Lower leg skin (tissue), 4 donors: ENCODE data around the gene YPEL1. TPM values are rescaled to one million over a fixed set of nuclear protein-coding genes. Genes with fewer than 3 reads are reported as not detected.
"Not testable (repeated sequence)": the region's sequence is repeated elsewhere in the genome, so short reads cannot be mapped to it uniquely, and the experiment has no call there.

Experiments
- DNase-seq, 2 donors: peaks; one replicate each; pipeline ENCODE4 v3.0.0-alpha.2; 2019; ENCODE audit warnings: low spot score in 2 of 2
- H3K4me3 ChIP-seq: fragments of 200-600 bp; sonication (generic); 2 replicates; pipeline ENCODE4 v1.5.1; 2017; ENCODE audit warnings: mild to moderate bottlenecking, low read depth; ENCODE audit not compliant: poor library complexity, severe bottlenecking
- CTCF ChIP-seq, 3 donors: fragments of 450-650 bp; IDR thresholded peaks; one replicate each; pipeline ENCODE4 v1.5.1; 2016; ENCODE audit warnings: antibody characterized with exemption in 3 of 3, mild to moderate bottlenecking in 3 of 3, moderate library complexity in 2 of 3
- POLR2A ChIP-seq, 2 donors: fragments of 450-650 bp; IDR thresholded peaks; one replicate each; pipeline ENCODE4 v1.6.1; 2016 to 2017; ENCODE audit warnings: antibody characterized with exemption in 2 of 2, mild to moderate bottlenecking in 1 of 2, moderate library complexity in 1 of 2
- WGBS, 2 donors: methylation state at CpG; one replicate each; pipeline ENCODE4 v1.1.5; 2018; 5-methylcytosine and 5-hydroxymethylcytosine counted together
- intact Hi-C: fragments of 100-400 bp; cut with DNase I; formaldehyde crosslinking; loops from one replicate; pipeline ENCODE4 v1.15.0; 2023; ENCODE audit warnings: low total_unique reads
- total RNA-seq, 4 donors: library from RNA; depleted of rRNA; stranded (reverse); fragments of >200 nt; gene quantifications; one replicate each; pipeline ENCODE4 v1.1.0, GENCODE V29; 2016

The YPEL1 gene
- total RNA-seq, 4 donors from 2014 or later = 1.9 to 5.4 (median 2.8) TPM

GRCh38 chr22:21730535-21731308 lies 4.9 kb downstream of the YPEL1 start:
- 93 to 95% methylated on average over 9 of the region's 9 CpGs for WGBS, 2 donors
- DNase-seq = no peak
- H3K4me3 ChIP-seq = no peak overlapping the region
- TF ChIP-seq POLR2A (IDR thresholded peaks at IDR 0.05) = no peak
- no peak for TF ChIP-seq CTCF (IDR thresholded peaks at IDR 0.05)
- intact Hi-C loops = loop anchor here (10.0 kb wide), 1 partner anchor 204 kb away; no protein-coding TSS in a partner anchor

- DNase-seq = not testable (repeated sequence)
Observed at GRCh38 chr22:21729184-21729583, 6.4 kb downstream of the YPEL1 start.

GRCh38 chr22:21728270-21728669 lies 7.3 kb downstream of the YPEL1 start:
- no peak for TF ChIP-seq CTCF (IDR thresholded peaks at IDR 0.05)
- TF ChIP-seq POLR2A (IDR thresholded peaks at IDR 0.05) = no peak
- no peak for DNase-seq
- intact Hi-C loops = no loop called here
- no peak overlapping the region for H3K4me3 ChIP-seq
- WGBS, 2 donors = 83 to 90% methylated on average over 12 of the region's 12 CpGs

More at GRCh38 chr22:21729184-21729583, 6.4 kb downstream of the YPEL1 start:
- H3K4me3 ChIP-seq, intact Hi-C loops: not testable (repeated sequence)
- 94 to 97% methylated on average over 3 of the region's 3 CpGs for WGBS, 2 donors

- DNase-seq = no peak
- 93 to 94% methylated on average over 10 of the region's 10 CpGs for WGBS, 2 donors
Observed at GRCh38 chr22:21727768-21728167, 7.8 kb downstream of the YPEL1 start.

GRCh38 chr22:21727159-21727558 lies 8.4 kb downstream of the YPEL1 start:
- no peak for TF ChIP-seq POLR2A (IDR thresholded peaks at IDR 0.05)
- no peak for DNase-seq
- WGBS, 2 donors = 87 to 89% methylated on average over 4 of the region's 4 CpGs
- H3K4me3 ChIP-seq = no peak overlapping the region
- intact Hi-C loops = no loop called here

More at GRCh38 chr22:21727768-21728167, 7.8 kb downstream of the YPEL1 start:
- no peak overlapping the region for H3K4me3 ChIP-seq
- intact Hi-C loops = no loop called here
- TF ChIP-seq CTCF (IDR thresholded peaks at IDR 0.05) = no peak
- TF ChIP-seq POLR2A (IDR thresholded peaks at IDR 0.05) = no peak

GRCh38 chr22:21726650-21727049 lies 8.9 kb downstream of the YPEL1 start:
- no peak for TF ChIP-seq CTCF (IDR thresholded peaks at IDR 0.05)
- TF ChIP-seq POLR2A (IDR thresholded peaks at IDR 0.05) = no peak

More at GRCh38 chr22:21726650-21727049, 8.9 kb downstream of the YPEL1 start:
- no peak overlapping the region for H3K4me3 ChIP-seq
- DNase-seq = no peak
- intact Hi-C loops = no loop called here
- 78 to 81% methylated on average over 5 of the region's 5 CpGs for WGBS, 2 donors
